RPMI8226 (cell line): ENCODE data around the gene CD300C.
"Not testable (repeated sequence)": the region's sequence is repeated elsewhere in the genome, so short reads cannot be mapped to it uniquely, and the experiment has no call there.

ENCODE experiments used
- DNase-seq: peaks from one replicate; pipeline ENCODE4 v3.0.0-alpha.2; 2015

CD300C gene

GRCh38 chr17:74561586-74561985 is 15.7 kb upstream of the CD300C start:
- no peak for DNase-seq

GRCh38 chr17:74558882-74559519 is 13.1 kb upstream of the CD300C start:
- no peak for DNase-seq

GRCh38 chr17:74558402-74558801 is 12.5 kb upstream of the CD300C start:
- not testable (repeated sequence) for DNase-seq

- DNase-seq: peak; percentile 24
These were observed 9.6 kb upstream of the CD300C start for GRCh38 chr17:74555427-74555940.

- peak; percentile 75 for DNase-seq
These were observed 9.0 kb upstream of the CD300C start for GRCh38 chr17:74554909-74555308.

GRCh38 chr17:74552037-74552436 is 6.1 kb upstream of the CD300C start:
- no peak for DNase-seq

- no peak for DNase-seq
These were observed 4.7 kb upstream of the CD300C start for GRCh38 chr17:74550602-74551001.

- no peak for DNase-seq
These were observed 3.4 kb upstream of the CD300C start for GRCh38 chr17:74549343-74549742.

- DNase-seq: peak; percentile 67
These were observed 1.8 kb upstream of the CD300C start for GRCh38 chr17:74547736-74548135.

GRCh38 chr17:74547264-74547663 is 1.3 kb upstream of the CD300C start:
- no peak for DNase-seq

- no peak for DNase-seq
These were observed 671 bp upstream of the CD300C start for GRCh38 chr17:74546586-74546985.

- no peak for DNase-seq
These were observed 698 bp downstream of the CD300C start for GRCh38 chr17:74544991-74545842.

GRCh38 chr17:74543891-74544760 is 1.8 kb downstream of the CD300C start:
- no peak for DNase-seq

- no peak for DNase-seq
These were observed 2.5 kb downstream of the CD300C start for GRCh38 chr17:74543406-74543805.

GRCh38 chr17:74542727-74543383 is 3.1 kb downstream of the CD300C start:
- DNase-seq: no peak

- DNase-seq: no peak
These were observed 3.7 kb downstream of the CD300C start for GRCh38 chr17:74542166-74542565.

GRCh38 chr17:74541176-74542111 is 4.5 kb downstream of the CD300C start:
- no peak for DNase-seq

- no peak for DNase-seq
These were observed 6.6 kb downstream of the CD300C start for GRCh38 chr17:74539281-74539820.

GRCh38 chr17:74536890-74537289 is 9.0 kb downstream of the CD300C start:
- no peak for DNase-seq

- peak; percentile 66 for DNase-seq
These were observed 13.8 kb downstream of the CD300C start for GRCh38 chr17:74532115-74532514.

- DNase-seq: no peak
These were observed 14.6 kb downstream of the CD300C start, which contains the start of gene CD300LB for GRCh38 chr17:74531231-74531761. TSS of gene CD300LB (minus strand) at chr17:74531475. CDS start at chr17:74531350, 125 bp downstream.
